22Rv1 (cell line): Measurements from ENCODE around the gene PLPP6.
A peak's percentile ranks its signal among the peaks of the same experiment; 100 is the strongest.

Experiments used
- H3K27ac ChIP-seq: fragments of 450-650 bp; 2 replicates; pipeline ENCODE4 v1.5.1; 2017
- ZFX ChIP-seq: fragments of 450-650 bp; IDR thresholded peaks from 2 replicates; pipeline ENCODE4 v1.6.1; 2017; ENCODE audit warnings: antibody characterized with exemption, borderline replicate concordance
- TF ChIP-seq, protein P1 (sequence below): fragments of 450-650 bp; IDR thresholded peaks from 2 replicates; pipeline ENCODE4 v1.5.1; 2017; ENCODE audit warnings: mild to moderate bottlenecking

Gene PLPP6

GRCh38 chr9:4662989-4663792 lies 1.1 kb downstream of the PLPP6 start:
- peak overlapping the region; percentile 81 for H3K27ac ChIP-seq
- TF ChIP-seq, protein P1, sequence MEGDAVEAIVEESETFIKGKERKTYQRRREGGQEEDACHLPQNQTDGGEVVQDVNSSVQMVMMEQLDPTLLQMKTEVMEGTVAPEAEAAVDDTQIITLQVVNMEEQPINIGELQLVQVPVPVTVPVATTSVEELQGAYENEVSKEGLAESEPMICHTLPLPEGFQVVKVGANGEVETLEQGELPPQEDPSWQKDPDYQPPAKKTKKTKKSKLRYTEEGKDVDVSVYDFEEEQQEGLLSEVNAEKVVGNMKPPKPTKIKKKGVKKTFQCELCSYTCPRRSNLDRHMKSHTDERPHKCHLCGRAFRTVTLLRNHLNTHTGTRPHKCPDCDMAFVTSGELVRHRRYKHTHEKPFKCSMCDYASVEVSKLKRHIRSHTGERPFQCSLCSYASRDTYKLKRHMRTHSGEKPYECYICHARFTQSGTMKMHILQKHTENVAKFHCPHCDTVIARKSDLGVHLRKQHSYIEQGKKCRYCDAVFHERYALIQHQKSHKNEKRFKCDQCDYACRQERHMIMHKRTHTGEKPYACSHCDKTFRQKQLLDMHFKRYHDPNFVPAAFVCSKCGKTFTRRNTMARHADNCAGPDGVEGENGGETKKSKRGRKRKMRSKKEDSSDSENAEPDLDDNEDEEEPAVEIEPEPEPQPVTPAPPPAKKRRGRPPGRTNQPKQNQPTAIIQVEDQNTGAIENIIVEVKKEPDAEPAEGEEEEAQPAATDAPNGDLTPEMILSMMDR, result no peak
- no peak for TF ChIP-seq ZFX

DNA sequence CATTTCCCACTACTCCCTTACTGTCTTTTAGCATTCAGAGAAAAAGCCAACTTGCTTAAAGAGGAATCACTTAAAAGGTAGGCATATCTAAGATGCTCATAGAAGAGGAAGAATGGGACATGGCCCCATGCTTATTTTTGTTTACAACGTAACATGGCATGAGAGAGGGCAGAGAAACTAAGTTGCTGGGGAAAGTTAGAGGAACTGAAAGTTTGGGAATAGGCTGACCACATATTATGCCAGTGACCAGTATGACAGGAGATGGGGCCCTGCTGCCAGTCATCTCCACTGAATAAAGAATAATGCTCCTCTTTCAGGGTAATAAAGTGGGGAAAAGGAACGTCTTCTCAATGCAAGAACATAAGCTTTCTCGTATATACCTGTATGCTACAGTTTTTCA lies 1.9 kb downstream of the PLPP6 start:
- TF ChIP-seq, protein P1, result no peak
- TF ChIP-seq ZFX, result no peak
- H3K27ac ChIP-seq, result peak overlapping the region; percentile 81; the same call in 1 of the 2 replicates

GRCh38 chr9:4665357-4665756 lies 3.3 kb downstream of the PLPP6 start:
- TF ChIP-seq ZFX, result no peak
- H3K27ac ChIP-seq, result no peak overlapping the region

DNA sequence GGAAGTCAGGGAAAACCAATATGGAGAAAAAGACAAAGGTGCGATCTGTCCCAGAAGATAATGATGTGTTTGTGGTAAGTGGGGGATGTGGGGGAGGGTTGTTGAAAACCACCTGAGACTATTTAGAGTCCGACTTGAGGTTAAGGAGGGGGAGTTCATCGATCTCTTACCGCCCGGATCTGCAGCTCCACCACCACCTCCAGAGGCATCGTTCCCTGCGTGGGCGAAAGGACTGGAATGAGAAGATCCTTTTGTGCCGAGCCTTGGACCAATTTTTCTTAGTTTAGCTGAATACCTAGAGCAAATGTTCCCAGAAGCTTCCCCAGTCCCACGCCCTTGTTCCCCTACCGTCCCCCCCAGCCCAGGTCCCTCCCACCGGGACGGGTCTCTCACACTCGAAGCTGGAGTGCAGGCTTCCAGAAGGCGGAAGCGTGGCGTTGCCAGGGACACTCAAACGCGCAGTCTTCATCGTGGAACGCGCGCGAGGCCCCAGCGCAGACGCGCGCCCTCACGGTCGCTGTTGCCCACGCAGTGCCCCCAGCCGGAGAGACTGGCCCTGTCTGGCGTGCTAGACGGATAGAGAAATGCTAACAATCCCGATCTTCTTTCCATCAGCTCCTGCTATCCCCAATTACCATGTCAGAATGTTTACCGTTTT lies 4.1 kb downstream of the PLPP6 start, which contains the start of gene SPATA6L:
TSS of gene SPATA6L (minus strand) at position 439 of the 658 bp plus-strand sequence. CDS start at position 209, 230 bp downstream.
- TF ChIP-seq, protein P1, result no peak
- no peak for TF ChIP-seq ZFX
- H3K27ac ChIP-seq, result no peak within 1 kb of the TSS

DNA sequence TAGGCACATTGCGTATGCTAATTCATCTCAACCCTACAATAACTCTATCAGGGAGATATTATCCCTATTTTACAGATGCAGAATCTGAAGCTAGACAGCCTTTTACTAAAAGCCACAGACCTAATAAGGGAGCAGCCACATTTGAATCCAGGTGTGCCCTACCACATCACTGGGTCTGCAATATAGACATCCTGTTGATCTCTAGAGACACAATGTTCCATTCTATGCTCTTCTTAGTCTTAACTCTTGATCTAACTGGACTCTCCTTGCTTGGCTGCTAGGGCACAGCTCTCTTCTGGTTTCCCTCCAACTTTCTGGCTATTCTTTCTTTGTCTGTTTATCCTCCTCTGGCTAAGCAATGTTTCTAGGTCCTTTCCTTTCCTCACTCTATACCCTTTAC lies 5.6 kb downstream of the PLPP6 start:
- TF ChIP-seq ZFX, result no peak
- TF ChIP-seq, protein P1, result no peak
- no peak overlapping the region for H3K27ac ChIP-seq

DNA sequence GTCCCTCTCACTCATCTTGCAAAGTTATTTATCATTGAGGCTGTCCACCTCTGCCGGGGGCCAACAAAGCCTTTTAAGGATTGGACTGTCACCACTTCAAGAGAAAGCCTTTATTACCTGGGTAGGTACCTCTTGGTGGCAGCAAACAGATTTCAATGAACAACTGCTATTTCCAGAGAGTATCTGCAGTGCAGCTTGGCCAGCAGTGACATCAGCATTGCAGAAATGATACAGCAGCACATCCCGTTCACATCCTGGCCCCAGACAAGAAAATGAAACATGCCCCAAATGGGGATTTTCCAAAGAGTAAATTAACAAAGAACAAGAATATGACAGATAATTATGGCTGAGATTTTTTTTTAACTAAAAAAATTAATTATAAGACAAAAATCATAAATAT lies 6.5 kb downstream of the PLPP6 start:
- TF ChIP-seq, protein P1, result no peak
- no peak for TF ChIP-seq ZFX
- H3K27ac ChIP-seq, result no peak overlapping the region

GRCh38 chr9:4669890-4670289 lies 7.8 kb downstream of the PLPP6 start:
- TF ChIP-seq, protein P1, result no peak
- no peak for TF ChIP-seq ZFX
- H3K27ac ChIP-seq, result no peak overlapping the region
